ENCODE measurements around the gene TGFBR3.

GRCh38 chr1:91817211-91817905 lies 68.6 kb downstream of the TGFBR3 start:
- TF ChIP-seq POLR2A (IDR thresholded peaks at IDR 0.05) (no peak), CTCF (IDR thresholded peaks at IDR 0.05) (no peak)
